Liver (tissue), 9 donors: Measurements from ENCODE around the gene FAM184A. TPM values are rescaled to one million over a fixed set of nuclear protein-coding genes. Genes with fewer than 3 reads are reported as not detected.

ENCODE experiments used
- DNase-seq: peaks from one replicate; pipeline ENCODE4 v3.0.0-alpha.2; 2017; ENCODE audit warnings: low spot score
- H3K27ac ChIP-seq, 2 donors: one replicate each; pipeline ENCODE4 v1.7.0; 2013; ENCODE audit warnings: inconsistent platforms in 2 of 2, low read length in 2 of 2, control low read depth in 1 of 2, low read depth in 1 of 2, mild to moderate bottlenecking in 1 of 2
- H3K27me3 ChIP-seq, 4 donors: one replicate each; pipeline versions ENCODE4 v1.6.1 to v1.7.0; 2013; ENCODE audit warnings: low read length in 3 of 4, inconsistent platforms in 1 of 4, mild to moderate bottlenecking in 1 of 4, moderate library complexity in 1 of 4; ENCODE audit not compliant: control insufficient read depth in 4 of 4, insufficient read depth in 4 of 4
- H3K36me3 ChIP-seq, 4 donors: one replicate each; pipeline versions ENCODE4 v1.6.1 to v1.7.0; 2013; ENCODE audit warnings: low read length in 3 of 4, mild to moderate bottlenecking in 3 of 4, low read depth in 1 of 4, moderate library complexity in 1 of 4; ENCODE audit not compliant: control insufficient read depth in 4 of 4, insufficient read depth in 3 of 4
- H3K4me1 ChIP-seq, 4 donors: one replicate each; pipeline versions ENCODE4 v1.6.1 to v1.7.0; 2013; ENCODE audit warnings: low read length in 3 of 4, mild to moderate bottlenecking in 3 of 4, moderate library complexity in 1 of 4; ENCODE audit not compliant: control insufficient read depth in 4 of 4, insufficient read depth in 4 of 4
- H3K4me3 ChIP-seq, 3 donors: one replicate each; pipeline versions ENCODE4 v1.6.1 to v1.7.0; 2013; ENCODE audit warnings: low read length in 3 of 3, control low read depth in 1 of 3, low read depth in 1 of 3, mild to moderate bottlenecking in 1 of 3
- H3K9ac ChIP-seq, 2 donors: one replicate each; pipeline ENCODE4 v1.7.0; 2013; ENCODE audit warnings: low read length in 2 of 2, mild to moderate bottlenecking in 2 of 2, moderate library complexity in 2 of 2, control low read depth in 1 of 2, low read depth in 1 of 2
- H3K9me3 ChIP-seq, 4 donors: one replicate each; pipeline versions ENCODE4 v1.6.1 to v1.7.0; 2013; ENCODE audit warnings: low read length in 3 of 4; ENCODE audit not compliant: control insufficient read depth in 4 of 4
- EGR1 ChIP-seq, 2 donors: IDR thresholded peaks; 2 replicates each; pipeline ENCODE4 v1.6.1; 2016 to 2018; ENCODE audit warnings: antibody characterized with exemption in 2 of 2, low read depth in 2 of 2
- FOXA1 ChIP-seq: IDR thresholded peaks from 2 replicates; pipeline ENCODE4 v1.6.1; 2016; ENCODE audit warnings: antibody characterized with exemption
- FOXA2 ChIP-seq: IDR thresholded peaks from 2 replicates; pipeline ENCODE4 v1.6.1; 2016; ENCODE audit warnings: antibody characterized with exemption
- GABPA ChIP-seq, 2 donors: IDR thresholded peaks in 1 of 2; conservative IDR thresholded peaks in 1 of 2; 2 replicates each; pipeline ENCODE4 v1.6.1; 2016; ENCODE audit warnings: antibody characterized with exemption in 2 of 2, mild to moderate bottlenecking in 1 of 2, moderate library complexity in 1 of 2
- HNF4A ChIP-seq, 2 donors: conservative IDR thresholded peaks; 2 replicates each; pipeline ENCODE4 v1.6.1; 2016; ENCODE audit warnings: antibody characterized with exemption in 2 of 2, mild to moderate bottlenecking in 2 of 2
- HNF4G ChIP-seq: IDR thresholded peaks from 2 replicates; pipeline ENCODE4 v1.6.1; 2016; ENCODE audit warnings: antibody characterized with exemption
- JUND ChIP-seq, 2 donors: IDR thresholded peaks; 2 replicates each; pipeline ENCODE4 v1.6.1; 2016; ENCODE audit warnings: antibody characterized with exemption in 2 of 2
- NR2F2 ChIP-seq: IDR thresholded peaks from 2 replicates; pipeline ENCODE4 v1.6.1; 2016; ENCODE audit warnings: antibody characterized with exemption
- RAD21 ChIP-seq, 2 donors: IDR thresholded peaks; 2 replicates each; pipeline ENCODE4 v1.6.1; 2016; ENCODE audit warnings: antibody characterized with exemption in 2 of 2, mild to moderate bottlenecking in 2 of 2
- RXRA ChIP-seq, 2 donors: IDR thresholded peaks; 2 replicates each; pipeline ENCODE4 v1.6.1; 2017 to 2018; ENCODE audit warnings: antibody characterized with exemption in 2 of 2, mild to moderate bottlenecking in 1 of 2
- SP1 ChIP-seq: IDR thresholded peaks from 2 replicates; pipeline ENCODE4 v1.6.1; 2018; ENCODE audit warnings: antibody characterized with exemption, mild to moderate bottlenecking
- YY1 ChIP-seq: IDR thresholded peaks from 2 replicates; pipeline ENCODE4 v1.6.1; 2016; ENCODE audit warnings: antibody characterized with exemption, mild to moderate bottlenecking
- WGBS: extraction: QIAGEN DNeasy Blood & Tissue Kit; methylation state at CpG from one replicate; pipeline ENCODE4 v1.1.7; 2013; 5-methylcytosine and 5-hydroxymethylcytosine counted together
- polyA plus RNA-seq, 2 donors: library from polyadenylated mRNA; stranded (reverse) in 1 of 2; unstranded in 1 of 2; fragments of 200-250 nt in 1 of 2; fragments of >200 nt in 1 of 2; fragmentation: Nextera tagmentation in 1 of 2; extraction: Ambion mirVana in 1 of 2; gene quantifications; one replicate each; pipeline versions ENCODE4 v1.2.1 to v1.2.3, GENCODE V29; 2013 to 2015
- total RNA-seq, 2 donors: library from RNA; depleted of rRNA; stranded (reverse); fragments of >200 nt; gene quantifications; one replicate each; pipeline ENCODE4 v1.2.3, GENCODE V29; 2014
- TF ChIP-seq, protein P1 (sequence below): IDR thresholded peaks from 2 replicates; pipeline ENCODE4 v1.6.1; 2016; ENCODE audit warnings: antibody characterized with exemption
- TF ChIP-seq, protein P2 (sequence below): IDR thresholded peaks from 2 replicates; pipeline ENCODE4 v1.6.1; 2016; ENCODE audit warnings: antibody characterized with exemption, mild to moderate bottlenecking
- TF ChIP-seq, protein P3 (sequence below): fragments of 150-350 bp; IDR thresholded peaks from 2 replicates; pipeline ENCODE4 v1.5.1; 2017; ENCODE audit warnings: improper control_type of control experiment, low read depth, low read length; ENCODE audit not compliant: missing input control
- TF ChIP-seq, protein P4 (sequence below): IDR thresholded peaks from 2 replicates; pipeline ENCODE4 v1.6.1; 2016; ENCODE audit warnings: antibody characterized with exemption
- TF ChIP-seq, protein P5 (sequence below): IDR thresholded peaks from 2 replicates; pipeline ENCODE4 v1.6.1; 2016; ENCODE audit warnings: antibody characterized with exemption
- donor health status: healthy.
- donor health status: healthy.
- donor health status: healthy.
- donor health status: healthy.
- donor health status: healthy.

Gene FAM184A
- total and polyA plus RNA-seq, 4 donors, result 1.0 to 7.4 (median 4.0) TPM

DNA sequence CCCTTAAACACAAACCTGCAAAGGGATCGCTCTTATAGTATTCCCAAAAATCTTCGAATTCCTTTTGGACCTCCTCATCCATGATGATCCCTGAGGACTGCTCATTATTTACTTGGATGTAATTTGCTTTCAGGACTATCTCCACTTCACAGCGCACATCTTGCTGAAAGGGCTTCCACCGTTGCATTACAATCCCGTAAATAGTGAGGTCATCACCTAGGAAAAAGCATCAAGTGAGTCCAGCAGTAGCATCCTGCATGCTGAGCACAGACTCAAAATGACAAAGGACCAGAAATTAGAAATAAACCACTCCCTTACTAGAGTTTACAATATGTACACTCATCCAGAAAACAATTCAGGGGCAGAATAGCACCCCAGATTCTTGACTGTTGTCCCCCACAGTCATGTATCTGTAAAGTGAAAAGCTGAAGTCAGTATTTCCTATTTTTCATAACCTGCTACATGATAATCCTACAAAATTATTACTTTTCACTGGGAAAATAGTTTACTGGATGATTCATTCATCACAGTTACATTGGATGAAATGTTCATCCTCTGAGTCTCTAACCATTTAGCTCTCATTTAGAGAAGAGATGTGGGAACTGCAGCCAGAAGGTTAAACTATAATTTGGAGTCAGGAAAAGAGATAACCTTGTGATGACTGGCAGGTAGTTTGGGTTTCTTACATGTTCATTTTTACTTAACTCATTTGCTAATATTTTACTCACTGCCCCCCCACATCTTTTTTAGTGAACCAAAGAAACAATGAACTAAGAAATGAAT is 160.7 kb downstream of the FAM184A start:
- H3K9ac ChIP-seq, result no peak overlapping the region
- peaks cover 11 to 38% (median 28%) of the 10 kb centered on the region in 4 donors for H3K36me3 ChIP-seq
- H3K4me1 ChIP-seq, result peaks cover 0 to 3% (median 0%) of the 10 kb centered on the region in 4 donors
- 94% methylated on average over 5 of the region's 5 CpGs for WGBS
- H3K4me3 ChIP-seq, result no peak overlapping the region
- TF ChIP-seq, protein P1, sequence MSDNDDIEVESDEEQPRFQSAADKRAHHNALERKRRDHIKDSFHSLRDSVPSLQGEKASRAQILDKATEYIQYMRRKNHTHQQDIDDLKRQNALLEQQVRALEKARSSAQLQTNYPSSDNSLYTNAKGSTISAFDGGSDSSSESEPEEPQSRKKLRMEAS, result no peak
- TF ChIP-seq EGR1 (IDR thresholded peaks at IDR 0.05; ENCODE audit: low read depth in 2 of 2) (no peak), SP1 (no peak), RAD21 (IDR thresholded peaks at IDR 0.05) (no peak)
- TF ChIP-seq, protein P2, sequence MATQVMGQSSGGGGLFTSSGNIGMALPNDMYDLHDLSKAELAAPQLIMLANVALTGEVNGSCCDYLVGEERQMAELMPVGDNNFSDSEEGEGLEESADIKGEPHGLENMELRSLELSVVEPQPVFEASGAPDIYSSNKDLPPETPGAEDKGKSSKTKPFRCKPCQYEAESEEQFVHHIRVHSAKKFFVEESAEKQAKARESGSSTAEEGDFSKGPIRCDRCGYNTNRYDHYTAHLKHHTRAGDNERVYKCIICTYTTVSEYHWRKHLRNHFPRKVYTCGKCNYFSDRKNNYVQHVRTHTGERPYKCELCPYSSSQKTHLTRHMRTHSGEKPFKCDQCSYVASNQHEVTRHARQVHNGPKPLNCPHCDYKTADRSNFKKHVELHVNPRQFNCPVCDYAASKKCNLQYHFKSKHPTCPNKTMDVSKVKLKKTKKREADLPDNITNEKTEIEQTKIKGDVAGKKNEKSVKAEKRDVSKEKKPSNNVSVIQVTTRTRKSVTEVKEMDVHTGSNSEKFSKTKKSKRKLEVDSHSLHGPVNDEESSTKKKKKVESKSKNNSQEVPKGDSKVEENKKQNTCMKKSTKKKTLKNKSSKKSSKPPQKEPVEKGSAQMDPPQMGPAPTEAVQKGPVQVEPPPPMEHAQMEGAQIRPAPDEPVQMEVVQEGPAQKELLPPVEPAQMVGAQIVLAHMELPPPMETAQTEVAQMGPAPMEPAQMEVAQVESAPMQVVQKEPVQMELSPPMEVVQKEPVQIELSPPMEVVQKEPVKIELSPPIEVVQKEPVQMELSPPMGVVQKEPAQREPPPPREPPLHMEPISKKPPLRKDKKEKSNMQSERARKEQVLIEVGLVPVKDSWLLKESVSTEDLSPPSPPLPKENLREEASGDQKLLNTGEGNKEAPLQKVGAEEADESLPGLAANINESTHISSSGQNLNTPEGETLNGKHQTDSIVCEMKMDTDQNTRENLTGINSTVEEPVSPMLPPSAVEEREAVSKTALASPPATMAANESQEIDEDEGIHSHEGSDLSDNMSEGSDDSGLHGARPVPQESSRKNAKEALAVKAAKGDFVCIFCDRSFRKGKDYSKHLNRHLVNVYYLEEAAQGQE, result no peak
- H3K9me3 ChIP-seq, result no peaks in the 10 kb centered on the region
- H3K27ac ChIP-seq, result no peak overlapping the region
- H3K27me3 ChIP-seq, result no peaks in the 10 kb centered on the region
- DNase-seq, result no peak

DNA sequence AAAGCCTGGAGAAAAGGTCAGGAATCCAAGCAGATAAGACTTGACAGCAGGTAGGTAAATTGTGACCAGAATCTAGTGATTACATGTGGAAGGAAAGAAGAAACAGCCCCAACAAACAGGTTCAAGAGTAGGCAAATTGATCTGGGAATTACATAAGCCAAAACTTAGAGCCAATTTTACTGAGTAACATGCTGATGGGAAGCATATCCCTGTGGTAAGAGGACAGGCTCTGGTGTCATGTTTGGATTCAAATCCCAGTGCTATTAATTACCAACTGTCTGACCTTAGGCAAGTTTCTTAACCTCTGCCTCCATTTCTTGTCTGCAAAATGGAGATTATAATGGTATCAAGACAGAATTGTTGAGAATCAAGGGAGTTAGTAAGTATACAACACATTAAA is 163.9 kb downstream of the FAM184A start:
- Histone ChIP-seq H3K27ac (no peak overlapping the region), H3K4me3 (no peak overlapping the region), H3K9ac (no peak overlapping the region), H3K36me3 (peaks cover 5 to 44% (median 31%) of the 10 kb centered on the region in 4 donors), H3K9me3 (no peaks in the 10 kb centered on the region), H3K4me1 (peaks cover 0 to 3% (median 0%) of the 10 kb centered on the region in 4 donors), H3K27me3 (no peaks in the 10 kb centered on the region)
- DNase-seq, result no peak
- TF ChIP-seq SP1, result no peak
- no peak for TF ChIP-seq FOXA1
- TF ChIP-seq, protein P2, result no peak
- TF ChIP-seq, protein P3, sequence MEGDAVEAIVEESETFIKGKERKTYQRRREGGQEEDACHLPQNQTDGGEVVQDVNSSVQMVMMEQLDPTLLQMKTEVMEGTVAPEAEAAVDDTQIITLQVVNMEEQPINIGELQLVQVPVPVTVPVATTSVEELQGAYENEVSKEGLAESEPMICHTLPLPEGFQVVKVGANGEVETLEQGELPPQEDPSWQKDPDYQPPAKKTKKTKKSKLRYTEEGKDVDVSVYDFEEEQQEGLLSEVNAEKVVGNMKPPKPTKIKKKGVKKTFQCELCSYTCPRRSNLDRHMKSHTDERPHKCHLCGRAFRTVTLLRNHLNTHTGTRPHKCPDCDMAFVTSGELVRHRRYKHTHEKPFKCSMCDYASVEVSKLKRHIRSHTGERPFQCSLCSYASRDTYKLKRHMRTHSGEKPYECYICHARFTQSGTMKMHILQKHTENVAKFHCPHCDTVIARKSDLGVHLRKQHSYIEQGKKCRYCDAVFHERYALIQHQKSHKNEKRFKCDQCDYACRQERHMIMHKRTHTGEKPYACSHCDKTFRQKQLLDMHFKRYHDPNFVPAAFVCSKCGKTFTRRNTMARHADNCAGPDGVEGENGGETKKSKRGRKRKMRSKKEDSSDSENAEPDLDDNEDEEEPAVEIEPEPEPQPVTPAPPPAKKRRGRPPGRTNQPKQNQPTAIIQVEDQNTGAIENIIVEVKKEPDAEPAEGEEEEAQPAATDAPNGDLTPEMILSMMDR, result no peak
- TF ChIP-seq YY1, result no peak
- TF ChIP-seq FOXA2, result no peak
- no peak for TF ChIP-seq EGR1 (IDR thresholded peaks at IDR 0.05; ENCODE audit: low read depth in 2 of 2)
- no peak for TF ChIP-seq NR2F2
- no peak for TF ChIP-seq HNF4G
- TF ChIP-seq, protein P4, sequence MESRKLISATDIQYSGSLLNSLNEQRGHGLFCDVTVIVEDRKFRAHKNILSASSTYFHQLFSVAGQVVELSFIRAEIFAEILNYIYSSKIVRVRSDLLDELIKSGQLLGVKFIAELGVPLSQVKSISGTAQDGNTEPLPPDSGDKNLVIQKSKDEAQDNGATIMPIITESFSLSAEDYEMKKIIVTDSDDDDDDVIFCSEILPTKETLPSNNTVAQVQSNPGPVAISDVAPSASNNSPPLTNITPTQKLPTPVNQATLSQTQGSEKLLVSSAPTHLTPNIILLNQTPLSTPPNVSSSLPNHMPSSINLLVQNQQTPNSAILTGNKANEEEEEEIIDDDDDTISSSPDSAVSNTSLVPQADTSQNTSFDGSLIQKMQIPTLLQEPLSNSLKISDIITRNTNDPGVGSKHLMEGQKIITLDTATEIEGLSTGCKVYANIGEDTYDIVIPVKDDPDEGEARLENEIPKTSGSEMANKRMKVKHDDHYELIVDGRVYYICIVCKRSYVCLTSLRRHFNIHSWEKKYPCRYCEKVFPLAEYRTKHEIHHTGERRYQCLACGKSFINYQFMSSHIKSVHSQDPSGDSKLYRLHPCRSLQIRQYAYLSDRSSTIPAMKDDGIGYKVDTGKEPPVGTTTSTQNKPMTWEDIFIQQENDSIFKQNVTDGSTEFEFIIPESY, result no peak
- TF ChIP-seq JUND (IDR thresholded peaks at IDR 0.05), result no peak
- TF ChIP-seq HNF4A (conservative IDR thresholded peaks at IDR 0.05), result no peak
- TF ChIP-seq, protein P5, sequence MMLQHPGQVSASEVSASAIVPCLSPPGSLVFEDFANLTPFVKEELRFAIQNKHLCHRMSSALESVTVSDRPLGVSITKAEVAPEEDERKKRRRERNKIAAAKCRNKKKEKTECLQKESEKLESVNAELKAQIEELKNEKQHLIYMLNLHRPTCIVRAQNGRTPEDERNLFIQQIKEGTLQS, result no peak
- no peak for TF ChIP-seq GABPA (IDR thresholded peaks at IDR 0.05 in 1 of 2, conservative IDR thresholded peaks at IDR 0.05 in 1 of 2)
- TF ChIP-seq, protein P1, result no peak
- TF ChIP-seq RAD21 (IDR thresholded peaks at IDR 0.05), result no peak
- TF ChIP-seq RXRA (IDR thresholded peaks at IDR 0.05), result no peak
